Large intestine (tissue), 3 donors: ENCODE data around the gene ANKRD37. TPM values are rescaled to one million over a fixed set of nuclear protein-coding genes. Genes with fewer than 3 reads are reported as not detected.
A peak's percentile ranks its signal among the peaks of the same experiment; 100 is the strongest.

Source experiments
- DNase-seq, 2 donors: peaks; one replicate each; pipeline versions ENCODE4 v3.0.0 to v3.0.0-alpha.2; 2013
- H3K27ac ChIP-seq: one replicate; pipeline ENCODE4 v1.5.1; 2013; ENCODE audit warnings: low read length
- H3K27me3 ChIP-seq: 2 replicates; pipeline ENCODE4 v1.6.1; 2013; ENCODE audit warnings: low read length; ENCODE audit not compliant: control insufficient read depth, insufficient read depth
- H3K36me3 ChIP-seq: 2 replicates; pipeline ENCODE4 v1.6.1; 2013; ENCODE audit warnings: low read length; ENCODE audit not compliant: control insufficient read depth, insufficient read depth
- H3K4me1 ChIP-seq: one replicate; pipeline ENCODE4 v1.6.1; 2013; ENCODE audit warnings: low read length; ENCODE audit not compliant: control insufficient read depth, insufficient read depth
- H3K4me3 ChIP-seq: one replicate; pipeline ENCODE4 v1.5.1; 2013; ENCODE audit warnings: low read length
- H3K9me3 ChIP-seq: one replicate; pipeline ENCODE4 v1.6.1; 2013; ENCODE audit warnings: mild to moderate bottlenecking, low read depth, low read length, moderate library complexity; ENCODE audit not compliant: control insufficient read depth
- WGBS: methylation state at CpG from one replicate; pipeline ENCODE4 v1.1.5; 2013; ENCODE audit warnings: low lambda C conversion rate; ENCODE audit not compliant: insufficient coverage; 5-methylcytosine and 5-hydroxymethylcytosine counted together
- polyA plus RNA-seq: library from polyadenylated mRNA; unstranded; fragments of 120-200 nt; gene quantifications from one replicate; pipeline ENCODE4 v1.2.1, GENCODE V29; 2013

ANKRD37 gene
- polyA plus RNA-seq, 1 donor = 9.1 TPM

GRCh38 chr4:185416955-185417354 lies 20.3 kb downstream of the ANKRD37 start:
- DNase-seq = no peak
- Histone ChIP-seq H3K36me3 (peaks cover 42% of the 10 kb centered on the region), H3K4me3 (no peak overlapping the region), H3K9me3 (no peaks in the 10 kb centered on the region), H3K4me1 (no peaks in the 10 kb centered on the region), H3K27ac (no peak overlapping the region), H3K27me3 (no peaks in the 10 kb centered on the region)

- Histone ChIP-seq H3K27ac (no peak overlapping the region), H3K4me3 (no peak overlapping the region), H3K27me3 (no peaks in the 10 kb centered on the region), H3K36me3 (peaks cover 25% of the 10 kb centered on the region), H3K4me1 (peaks cover 6% of the 10 kb centered on the region), H3K9me3 (no peaks in the 10 kb centered on the region)
- no CpG with 5 or more reads among the region's 2 CpGs for WGBS
- DNase-seq = no peak
These were observed 24.9 kb downstream of the ANKRD37 start for GRCh38 chr4:185421366-185422124.

GRCh38 chr4:185424905-185425646 lies 28.4 kb downstream of the ANKRD37 start:
- peaks cover 6% of the 10 kb centered on the region for H3K4me1 ChIP-seq
- H3K36me3 ChIP-seq = peaks cover 12% of the 10 kb centered on the region
- no peak for DNase-seq
- H3K4me3 ChIP-seq = peak overlapping the region; percentile 94
- H3K27ac ChIP-seq = peak overlapping the region; percentile 66
- no peaks in the 10 kb centered on the region for H3K27me3 ChIP-seq
- 0% methylated on average over 2 of the region's 13 CpGs for WGBS
- no peaks in the 10 kb centered on the region for H3K9me3 ChIP-seq

- WGBS = no CpG with 5 or more reads among the region's 66 CpGs
- Histone ChIP-seq H3K4me3 (peak within 1 kb of the TSS; percentile 94), H3K27ac (peak within 1 kb of the TSS; percentile 66), H3K27me3 (no peaks in the 10 kb centered on the region), H3K4me1 (peaks cover 6% of the 10 kb centered on the region), H3K36me3 (peaks cover 12% of the 10 kb centered on the region), H3K9me3 (no peaks in the 10 kb centered on the region)
- peak; percentile 90 to 93 for DNase-seq
These were observed 29.2 kb downstream of the ANKRD37 start, which contains the start of gene UFSP2 for GRCh38 chr4:185425647-185426352. UFSP2 (minus strand) TSS chr4:185425964; CDS start chr4:185425868, 96 bp downstream.

GRCh38 chr4:185426960-185427688 lies 30.5 kb downstream of the ANKRD37 start:
- WGBS = 90% methylated on average over 2 of the region's 22 CpGs
- no peak overlapping the region for H3K27ac ChIP-seq
- H3K27me3 ChIP-seq = no peaks in the 10 kb centered on the region
- H3K36me3 ChIP-seq = peaks cover 2% of the 10 kb centered on the region
- H3K4me3 ChIP-seq = no peak overlapping the region
- no peak for DNase-seq
- H3K9me3 ChIP-seq = no peaks in the 10 kb centered on the region
- H3K4me1 ChIP-seq = peaks cover 6% of the 10 kb centered on the region

- WGBS = 100% methylated on average over 1 of the region's 5 CpGs
- Histone ChIP-seq H3K27ac (no peak overlapping the region), H3K9me3 (no peaks in the 10 kb centered on the region), H3K27me3 (no peaks in the 10 kb centered on the region), H3K4me3 (no peak overlapping the region), H3K4me1 (peaks cover 6% of the 10 kb centered on the region), H3K36me3 (no peaks in the 10 kb centered on the region)
- no peak for DNase-seq
These were observed 33.0 kb downstream of the ANKRD37 start for GRCh38 chr4:185429660-185430059.

- no peaks in the 10 kb centered on the region for H3K36me3 ChIP-seq
- H3K4me3 ChIP-seq = no peak overlapping the region
- no peaks in the 10 kb centered on the region for H3K9me3 ChIP-seq
- H3K27me3 ChIP-seq = peaks cover 2% of the 10 kb centered on the region
- H3K4me1 ChIP-seq = no peaks in the 10 kb centered on the region
- no peak for DNase-seq
- H3K27ac ChIP-seq = no peak overlapping the region
These were observed 38.8 kb downstream of the ANKRD37 start for GRCh38 chr4:185435466-185435865.

GRCh38 chr4:185437809-185438208 lies 41.2 kb downstream of the ANKRD37 start:
- Histone ChIP-seq H3K9me3 (no peaks in the 10 kb centered on the region), H3K27ac (no peak overlapping the region), H3K36me3 (no peaks in the 10 kb centered on the region), H3K27me3 (peaks cover 2% of the 10 kb centered on the region), H3K4me1 (no peaks in the 10 kb centered on the region), H3K4me3 (no peak overlapping the region)
- no peak for DNase-seq

GRCh38 chr4:185441479-185441878 lies 44.8 kb downstream of the ANKRD37 start:
- Histone ChIP-seq H3K27ac (no peak overlapping the region), H3K4me3 (no peak overlapping the region), H3K9me3 (no peaks in the 10 kb centered on the region), H3K27me3 (peaks cover 2% of the 10 kb centered on the region), H3K36me3 (no peaks in the 10 kb centered on the region), H3K4me1 (no peaks in the 10 kb centered on the region)
- DNase-seq = no peak
- WGBS = 100% methylated on average over 1 of the region's 2 CpGs

GRCh38 chr4:185445209-185445608 lies 48.6 kb downstream of the ANKRD37 start:
- H3K4me1 ChIP-seq = no peaks in the 10 kb centered on the region
- H3K27me3 ChIP-seq = no peaks in the 10 kb centered on the region
- no peak overlapping the region for H3K4me3 ChIP-seq
- no peaks in the 10 kb centered on the region for H3K36me3 ChIP-seq
- 86% methylated on average over 2 of the region's 2 CpGs for WGBS
- no peak overlapping the region for H3K27ac ChIP-seq
- no peak for DNase-seq
- H3K9me3 ChIP-seq = no peaks in the 10 kb centered on the region
